ENCODE data around the gene GMIP.

Gene GMIP

DNA sequence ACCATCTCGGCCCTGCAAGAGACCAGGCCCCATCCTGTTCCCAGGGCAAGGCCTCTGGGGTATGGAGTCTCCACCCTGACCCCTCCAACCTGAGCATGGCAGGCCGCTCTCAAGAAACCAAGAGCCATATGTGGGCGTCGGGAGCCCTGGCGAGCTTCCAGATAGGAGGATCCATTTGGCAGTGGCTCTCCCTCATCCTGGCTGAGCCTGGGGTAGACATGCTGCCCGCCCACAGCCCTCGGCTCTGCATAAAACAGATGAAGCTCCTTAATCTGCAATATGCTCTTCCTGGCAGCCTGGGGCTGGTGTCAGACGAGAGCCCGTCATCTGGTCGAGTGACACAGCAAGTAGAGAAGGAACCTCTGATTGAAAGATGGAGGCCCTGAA, 13.9 kb upstream of the GMIP start:
- no peak for DNase-seq (ENCODE audit: low spot score)

DNA sequence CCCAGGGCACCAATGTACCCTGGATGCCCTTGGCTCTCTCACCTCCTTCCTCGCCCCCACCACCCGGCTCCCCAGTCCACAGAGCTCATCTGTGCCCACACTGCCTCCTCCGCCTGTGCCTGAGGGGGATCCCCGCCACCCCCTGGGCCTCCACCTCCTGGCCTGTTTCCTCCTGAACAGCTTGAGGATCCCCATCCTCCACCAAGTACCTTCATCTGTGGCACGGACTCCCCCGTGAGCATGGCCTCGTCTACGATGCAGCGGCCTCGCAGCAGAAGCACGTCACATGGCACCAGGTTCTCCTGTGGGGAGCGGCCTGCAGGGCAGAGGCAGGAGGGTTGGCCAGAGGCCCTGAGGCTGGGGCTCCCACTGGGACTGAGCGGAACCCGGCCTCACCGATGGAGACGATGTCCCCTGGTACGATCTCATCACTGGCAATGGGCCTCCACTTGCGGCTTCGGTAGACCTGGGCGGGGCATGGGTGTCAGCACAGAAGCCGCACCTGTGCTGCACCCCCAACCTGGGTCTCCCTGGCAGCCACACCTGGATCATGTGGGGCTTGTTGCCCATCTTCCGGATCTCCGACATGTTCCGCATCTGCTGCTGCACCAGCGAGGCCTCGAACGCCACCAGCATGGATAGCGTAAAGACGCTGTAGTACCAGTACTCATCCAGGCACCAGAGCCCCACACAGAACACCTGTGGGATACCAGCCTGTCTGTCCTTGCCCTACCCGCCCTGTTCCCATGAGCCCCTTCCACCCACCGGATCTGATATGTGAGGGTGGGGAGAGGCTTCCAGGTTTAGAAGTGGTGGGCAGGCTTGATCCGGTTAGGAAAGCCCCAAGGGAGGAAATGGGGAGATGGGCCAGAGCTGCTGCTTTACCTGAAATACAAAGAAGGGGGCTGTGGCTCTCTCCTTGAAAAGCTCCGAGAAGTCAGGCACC, 13.3 kb upstream of the GMIP start:
- DNase-seq (ENCODE audit: low spot score): no peak

DNA sequence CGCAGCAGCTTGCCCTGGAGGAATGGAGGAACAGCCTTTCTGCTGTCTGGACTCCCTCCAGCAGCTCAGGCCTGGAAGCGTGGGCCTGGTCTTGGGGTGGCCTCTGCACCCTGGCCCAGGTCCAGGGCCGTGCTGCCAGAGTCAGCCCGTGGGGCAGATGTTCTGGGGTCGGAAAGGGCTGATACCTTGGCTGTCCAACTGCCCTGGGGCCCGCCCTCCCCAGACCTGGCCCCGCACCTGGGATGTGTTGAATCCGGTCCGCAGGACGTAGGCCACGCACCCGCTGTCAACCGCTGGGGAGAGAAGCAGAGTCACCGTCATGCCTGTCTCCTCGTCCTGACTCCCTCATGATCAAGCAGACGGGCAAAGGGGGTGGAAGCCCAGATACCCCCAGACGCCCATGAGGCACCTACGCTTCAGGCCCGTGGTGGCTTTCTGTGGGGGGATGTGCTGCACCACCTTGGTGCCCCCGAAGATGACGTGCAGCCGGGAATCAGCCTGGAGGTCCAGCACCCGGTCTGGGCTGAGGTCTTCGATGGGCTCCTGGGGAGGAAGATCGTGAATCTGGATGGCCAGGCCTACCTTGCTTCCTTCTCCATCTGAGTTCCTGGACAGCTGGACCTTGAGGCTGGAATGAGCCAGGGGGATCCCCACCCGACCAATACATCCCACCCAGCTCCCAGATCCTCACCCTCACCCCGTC, 12.3 kb upstream of the GMIP start:
- no peak for DNase-seq (ENCODE audit: low spot score)

DNA sequence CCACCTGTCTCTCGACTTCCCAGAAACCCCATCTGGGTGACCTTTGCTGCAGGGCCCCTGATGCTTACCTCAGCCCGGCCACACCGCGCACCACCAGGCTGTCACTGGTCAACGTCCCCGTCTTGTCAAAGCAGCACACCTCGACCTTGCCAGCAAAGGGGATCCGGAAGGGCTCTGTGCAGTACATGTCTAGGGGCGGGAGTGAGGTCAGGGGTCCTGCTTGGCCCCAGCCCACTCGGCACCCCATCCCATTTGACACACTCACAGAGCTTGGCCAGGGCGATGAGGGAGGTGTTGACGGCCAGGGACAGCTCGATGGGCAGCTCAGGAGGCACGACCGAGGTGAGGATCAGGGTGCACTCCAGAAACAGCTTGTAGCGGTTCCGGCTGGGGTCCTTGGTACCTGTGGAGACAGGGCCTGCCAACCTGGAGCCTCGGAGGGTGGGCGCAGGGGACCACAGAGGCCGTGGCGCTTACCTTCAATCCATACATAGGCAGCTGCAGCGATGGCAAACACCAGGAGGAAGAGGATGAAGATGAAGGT, 11.7 kb upstream of the GMIP start:
- no peak for DNase-seq (ENCODE audit: low spot score)

DNA sequence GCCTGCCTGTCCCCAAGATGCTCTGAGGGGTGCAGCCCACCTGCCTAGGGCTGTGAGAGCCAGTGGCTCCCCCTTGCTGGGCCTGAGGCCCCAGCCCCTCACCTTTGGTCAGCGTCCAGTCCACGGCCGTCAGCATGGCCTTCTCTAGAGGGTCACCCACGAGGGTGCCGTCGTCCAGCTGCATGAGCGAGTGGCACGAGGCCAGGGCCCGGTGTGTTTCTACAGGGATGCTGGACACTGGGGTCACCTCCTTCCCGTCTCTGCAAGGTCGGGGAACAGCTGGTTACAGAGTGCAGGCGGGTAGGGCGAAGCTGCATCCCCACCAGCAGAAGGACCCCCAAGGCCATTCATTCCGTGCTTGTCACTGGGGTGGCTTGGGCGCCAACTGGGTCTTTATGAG, 11.0 kb upstream of the GMIP start:
- no peak for DNase-seq (ENCODE audit: low spot score)

DNA sequence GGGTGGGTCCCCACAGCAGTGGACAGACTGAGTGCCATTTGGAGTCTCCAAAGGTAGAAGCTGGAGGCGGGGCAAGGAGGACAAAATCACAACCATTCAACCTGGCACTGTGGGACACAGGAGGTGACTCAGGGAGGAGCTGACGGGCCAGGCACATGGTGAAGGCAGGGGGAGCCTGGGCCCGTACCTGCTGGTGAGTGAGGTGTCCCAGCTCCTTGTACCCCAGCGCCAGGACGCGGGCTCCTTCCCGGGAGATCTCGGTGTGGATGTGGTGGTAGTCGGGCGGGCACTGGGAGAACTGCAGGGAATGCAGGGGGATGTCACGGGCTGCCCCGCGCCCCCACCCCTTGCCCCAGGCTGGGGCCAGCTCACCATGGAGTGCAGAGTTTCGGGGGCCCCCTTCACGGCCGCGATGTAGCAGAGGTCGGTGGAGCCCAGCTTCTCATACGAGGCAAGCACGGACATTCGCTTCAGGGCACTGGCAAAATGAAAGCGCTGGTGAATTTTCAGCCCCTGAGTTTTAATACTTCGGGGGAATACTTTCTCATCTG, 10.2 kb upstream of the GMIP start:
- no peak for DNase-seq (ENCODE audit: low spot score)

DNA sequence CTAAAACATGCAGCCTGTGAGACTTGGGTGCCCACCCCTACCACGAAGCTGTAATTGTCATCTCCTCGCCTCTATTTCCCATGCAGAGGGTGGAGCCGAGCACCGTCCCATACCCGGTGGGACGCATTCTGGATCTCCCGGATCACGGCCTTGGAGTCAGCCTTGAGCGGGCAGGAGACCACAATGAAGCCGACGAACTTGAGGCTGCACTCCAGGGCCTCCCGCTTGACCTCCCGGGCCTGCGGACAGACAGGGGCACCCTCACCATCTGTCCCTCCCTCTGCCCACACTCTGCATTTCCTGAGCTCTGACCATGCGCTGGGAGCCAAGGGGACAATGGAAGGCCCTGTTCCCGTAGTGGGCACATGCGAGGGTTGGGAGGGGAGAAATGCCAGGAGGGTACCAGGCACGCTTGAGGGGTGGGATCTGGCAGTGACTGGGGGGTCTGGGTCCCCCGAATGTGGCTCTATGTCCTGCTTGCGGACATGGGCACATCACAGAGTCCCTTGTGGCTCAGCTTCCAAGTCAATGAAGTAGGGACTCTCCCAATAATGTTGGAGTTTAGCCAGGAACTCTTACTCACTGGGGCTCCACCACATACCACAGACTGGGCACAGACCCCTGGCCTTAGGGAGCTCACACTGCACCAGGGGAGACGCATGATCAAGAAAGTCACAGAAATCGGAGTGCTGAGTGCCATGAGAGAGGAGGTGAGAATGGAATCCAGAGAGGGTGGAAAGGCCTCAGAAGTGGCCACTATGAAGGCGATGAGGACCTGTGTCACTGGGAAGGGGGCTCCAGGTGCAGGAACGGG, 9.2 kb upstream of the GMIP start:
- DNase-seq (ENCODE audit: low spot score): no peak

DNA sequence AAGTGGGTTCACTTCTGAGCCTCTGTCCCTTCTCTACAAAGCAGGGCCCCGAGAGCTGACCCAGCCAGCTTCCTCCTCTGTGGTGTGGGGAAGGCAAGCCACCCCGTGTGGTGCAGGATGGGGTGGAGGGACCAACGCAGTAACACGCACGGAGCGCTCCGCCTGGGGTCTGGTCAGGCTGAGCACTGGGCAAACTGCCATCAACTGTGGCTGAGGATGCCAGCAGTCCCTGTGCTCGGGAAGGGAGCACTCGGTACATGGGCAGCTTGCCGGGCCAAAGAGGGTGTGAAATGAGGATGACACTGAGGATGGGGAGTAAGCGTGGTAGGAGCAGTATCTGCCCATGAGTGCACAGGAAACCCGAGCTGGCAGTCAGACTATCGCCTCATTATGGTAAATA, 7.6 kb upstream of the GMIP start:
- no peak for DNase-seq (ENCODE audit: low spot score)

DNA sequence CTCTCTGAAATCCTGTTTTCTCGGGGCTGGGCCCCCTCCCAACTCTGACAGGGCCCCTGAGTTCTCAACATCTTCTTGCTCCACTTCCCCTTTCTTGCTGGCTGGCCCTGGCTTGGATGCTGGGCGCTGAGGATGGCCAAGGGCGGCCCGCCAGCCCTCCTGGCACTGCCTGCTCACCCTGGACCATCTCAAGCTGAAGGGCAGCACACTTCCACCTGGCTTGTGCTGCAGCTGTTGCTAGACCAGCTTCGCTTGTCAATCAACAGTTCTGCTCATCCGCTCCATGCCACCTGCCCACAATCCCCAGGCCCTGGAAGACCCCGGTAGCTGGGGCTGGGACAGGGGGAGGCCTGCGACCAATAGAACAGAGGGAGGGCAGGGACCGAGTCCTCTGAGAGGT, 6.9 kb upstream of the GMIP start:
- no peak for DNase-seq (ENCODE audit: low spot score)

DNA sequence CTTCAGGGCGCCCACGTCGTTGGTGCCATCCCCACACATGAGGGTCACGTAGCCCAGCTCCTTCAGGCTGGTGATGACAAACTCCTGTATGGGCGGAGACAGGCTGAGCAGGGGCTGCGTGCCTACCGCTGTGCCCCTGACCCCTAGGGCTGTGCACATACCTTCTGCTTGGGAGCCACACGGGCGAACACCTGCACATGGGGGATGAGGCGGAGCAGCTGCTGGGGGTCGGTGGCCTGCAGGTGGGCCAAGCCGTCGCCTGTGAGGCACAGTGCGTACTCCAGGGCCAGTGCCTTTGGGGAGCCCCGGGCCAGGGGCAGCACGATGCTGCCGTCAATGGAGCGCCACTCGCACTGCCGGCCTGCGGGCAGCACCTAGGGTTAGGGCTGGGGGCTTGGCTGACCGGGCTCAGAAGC, 6.1 kb upstream of the GMIP start:
- DNase-seq (ENCODE audit: low spot score): no peak

DNA sequence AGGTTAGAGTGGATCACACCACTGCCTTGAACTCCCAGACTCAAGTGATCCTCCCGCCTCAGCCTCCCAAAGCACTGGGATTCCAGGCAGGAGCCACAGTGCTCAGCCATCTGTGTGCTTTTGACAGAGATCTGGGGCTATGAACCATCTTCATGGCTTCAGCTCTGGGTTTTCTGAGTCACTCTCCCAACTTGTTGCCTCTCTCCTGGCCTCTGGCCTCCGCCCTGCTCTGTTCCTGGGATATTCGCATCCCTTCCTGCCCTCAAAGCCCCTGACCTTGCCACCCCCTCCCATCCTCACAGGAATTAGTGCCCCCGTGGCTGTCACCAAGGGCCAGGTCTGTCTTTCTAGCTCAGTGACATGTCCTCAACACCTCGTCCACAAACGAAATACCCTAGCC, 5.7 kb upstream of the GMIP start:
- no peak for DNase-seq (ENCODE audit: low spot score)

DNA sequence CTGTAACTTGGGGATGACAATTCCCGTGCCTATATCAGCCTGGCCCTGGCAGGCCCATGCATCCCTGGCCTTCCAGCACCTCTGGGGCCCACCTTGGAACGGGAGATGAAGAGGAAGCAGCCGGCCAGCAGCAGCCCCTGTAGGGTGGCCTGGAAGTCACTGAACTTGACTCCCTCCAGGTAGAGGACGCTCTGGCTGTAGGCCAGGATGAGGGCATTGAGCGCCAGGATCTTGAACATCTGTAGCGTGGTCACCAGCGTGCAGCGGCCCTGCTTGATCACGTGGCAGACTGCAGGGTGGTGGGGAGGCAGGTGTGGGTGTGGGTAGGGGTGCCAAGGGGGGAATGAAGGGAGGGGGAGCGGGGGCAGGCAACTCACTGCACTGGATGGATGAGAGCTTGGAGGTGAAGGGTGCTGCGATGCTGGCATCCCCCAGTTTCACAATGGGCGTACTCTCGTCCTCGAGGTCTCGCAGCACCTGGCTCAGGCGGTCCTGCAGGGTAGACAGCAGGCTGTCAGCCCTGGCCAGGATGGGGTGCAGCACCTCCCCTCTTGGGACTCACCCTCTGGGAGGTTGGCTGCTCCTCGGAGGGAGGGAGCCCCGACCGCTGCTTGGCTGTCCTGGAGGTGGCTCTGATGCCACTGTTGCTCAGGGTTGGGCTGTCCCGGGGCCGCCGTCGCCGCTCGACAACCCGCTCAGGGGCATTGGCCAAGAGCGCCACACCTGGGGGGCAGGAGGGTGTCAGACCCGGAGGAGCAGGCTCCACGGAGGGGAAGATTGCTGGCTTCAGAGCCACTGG, 3.8 kb upstream of the GMIP start:
- DNase-seq (ENCODE audit: low spot score): no peak

DNA sequence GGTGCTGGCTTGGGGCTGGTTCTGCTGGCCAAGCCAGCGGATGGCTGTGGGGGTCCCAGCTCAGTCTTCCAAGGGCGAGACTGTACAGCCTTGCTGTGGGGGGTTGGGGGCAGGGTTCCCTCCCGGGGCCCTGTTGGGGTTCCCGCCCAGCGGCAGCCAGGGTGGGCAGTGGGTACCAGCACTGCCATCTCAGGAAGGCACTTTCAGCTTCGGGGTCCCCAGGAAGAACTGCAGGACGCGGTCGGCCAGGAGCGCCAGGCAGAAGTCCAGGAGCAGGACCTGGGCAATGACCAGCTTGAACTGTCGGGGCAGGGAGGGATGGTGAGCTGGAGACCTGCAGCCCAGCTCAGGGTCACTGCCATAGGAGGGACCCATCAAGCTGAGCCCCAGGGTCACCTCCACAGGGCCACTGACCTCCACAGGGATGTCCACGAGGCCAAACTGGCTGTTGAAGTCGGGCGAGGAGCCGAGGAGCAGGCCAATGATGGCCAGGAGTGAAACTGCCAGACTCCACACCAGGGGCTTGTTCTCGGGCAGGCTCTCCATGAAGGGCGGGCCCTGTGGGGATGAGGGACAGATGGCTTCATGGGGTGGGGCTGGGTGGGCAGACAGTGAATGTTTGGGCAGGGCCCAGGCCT, 1.9 kb upstream of the GMIP start:
- DNase-seq (ENCODE audit: low spot score): no peak

DNA sequence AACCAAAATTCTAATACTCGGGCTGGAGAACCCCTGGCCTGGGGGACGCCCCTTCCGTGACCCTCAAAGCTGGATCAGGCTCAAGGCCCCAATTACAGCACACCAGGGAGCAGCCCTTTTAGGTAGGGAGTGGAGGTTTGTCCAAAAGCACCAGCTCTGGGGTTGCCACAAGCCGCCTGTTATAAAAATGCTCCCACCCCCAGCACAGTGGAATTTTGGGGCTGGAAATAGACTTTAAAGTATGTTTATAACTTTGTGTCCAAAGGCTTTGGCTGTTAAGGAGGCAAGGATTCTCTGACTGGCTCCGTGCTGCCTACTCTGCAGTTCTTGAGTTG, 564 bp upstream of the GMIP start:
- DNase-seq (ENCODE audit: low spot score): no peak

DNA sequence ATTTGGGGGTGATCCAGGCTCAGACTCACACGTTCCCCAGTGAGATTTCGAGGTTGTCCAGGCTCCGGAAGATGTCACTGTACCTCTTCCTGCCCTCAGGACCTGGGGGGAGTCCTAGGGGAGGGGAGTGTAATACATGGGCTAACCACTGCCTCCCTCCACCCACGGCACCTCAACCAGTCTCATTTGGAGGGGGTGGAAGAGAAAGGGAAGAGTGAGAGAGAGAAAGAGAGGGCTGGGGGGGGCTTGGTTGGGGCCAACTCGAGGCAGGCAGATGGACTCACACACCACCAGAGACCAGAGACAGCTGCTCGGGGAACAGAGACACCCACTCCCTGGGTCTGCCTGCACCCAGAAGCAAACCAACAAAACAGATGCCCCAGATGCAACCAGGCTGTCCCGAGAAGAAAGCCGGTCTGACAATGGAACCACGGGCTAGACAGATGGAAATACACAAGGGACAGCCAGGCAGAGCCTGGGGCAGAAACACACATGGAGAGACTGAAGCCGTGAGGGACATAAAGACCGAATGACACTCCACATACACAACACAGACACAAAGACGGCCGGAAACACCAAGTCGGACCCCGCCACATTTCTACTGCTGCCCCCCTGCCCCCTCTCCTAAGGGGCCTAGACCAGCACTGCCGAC, 825 bp downstream of the GMIP start:
- peak; percentile 62 for DNase-seq (ENCODE audit: low spot score)

DNA sequence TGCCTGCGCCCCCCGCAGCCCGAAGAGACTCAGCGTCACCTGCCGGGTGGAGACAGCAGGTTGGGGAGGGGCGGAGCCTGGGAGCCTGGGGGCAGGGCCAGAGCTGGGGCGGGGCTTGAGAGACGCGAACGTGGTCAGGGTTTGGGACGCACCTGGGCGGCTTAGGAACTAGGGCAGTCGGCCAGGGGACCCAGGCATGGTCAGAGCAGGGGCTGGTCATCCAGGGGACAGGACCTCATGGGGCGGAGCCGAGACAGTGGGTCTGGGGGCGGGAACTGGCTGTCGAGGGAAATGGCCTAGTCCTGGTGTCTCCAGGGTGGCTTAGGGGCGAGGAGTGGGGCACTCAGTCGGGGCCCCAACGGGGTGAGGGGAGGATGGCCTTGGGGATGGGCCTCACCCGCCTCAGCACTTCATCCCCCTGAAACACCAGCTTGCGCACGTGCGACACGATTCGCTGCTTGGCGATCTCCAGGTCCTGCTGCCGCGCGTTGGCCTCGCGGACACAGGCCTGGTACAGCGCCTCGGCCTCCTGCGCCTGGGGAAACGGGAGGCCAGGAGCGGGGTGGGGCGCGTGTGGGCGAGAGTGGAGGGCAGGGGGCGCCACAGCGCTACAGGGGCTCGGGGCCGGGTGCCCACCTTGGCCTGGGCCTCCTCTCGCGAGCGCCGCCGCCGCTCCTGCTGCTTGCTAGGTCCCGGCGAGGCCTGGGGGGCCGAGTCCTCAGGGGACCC, 5.8 kb downstream of the GMIP start:
- no peak for DNase-seq (ENCODE audit: low spot score)

DNA sequence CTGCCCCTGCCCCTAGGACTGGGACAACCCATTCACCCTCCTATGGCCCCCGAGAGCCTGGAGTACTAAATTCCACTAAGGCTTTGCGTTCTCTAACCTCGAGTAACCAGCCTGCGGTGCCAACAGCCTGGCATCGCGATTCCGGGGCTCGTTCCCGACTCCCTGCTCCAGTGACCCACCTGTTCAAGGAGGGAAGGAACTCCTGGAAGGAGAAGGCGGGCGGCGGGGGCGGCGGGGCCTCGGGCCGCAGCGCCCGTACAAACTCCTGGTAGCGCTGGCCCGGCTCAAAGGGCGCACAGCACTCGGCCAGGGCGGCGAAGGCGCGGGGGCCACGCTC, 6.3 kb downstream of the GMIP start:
- no peak for DNase-seq (ENCODE audit: low spot score)

DNA sequence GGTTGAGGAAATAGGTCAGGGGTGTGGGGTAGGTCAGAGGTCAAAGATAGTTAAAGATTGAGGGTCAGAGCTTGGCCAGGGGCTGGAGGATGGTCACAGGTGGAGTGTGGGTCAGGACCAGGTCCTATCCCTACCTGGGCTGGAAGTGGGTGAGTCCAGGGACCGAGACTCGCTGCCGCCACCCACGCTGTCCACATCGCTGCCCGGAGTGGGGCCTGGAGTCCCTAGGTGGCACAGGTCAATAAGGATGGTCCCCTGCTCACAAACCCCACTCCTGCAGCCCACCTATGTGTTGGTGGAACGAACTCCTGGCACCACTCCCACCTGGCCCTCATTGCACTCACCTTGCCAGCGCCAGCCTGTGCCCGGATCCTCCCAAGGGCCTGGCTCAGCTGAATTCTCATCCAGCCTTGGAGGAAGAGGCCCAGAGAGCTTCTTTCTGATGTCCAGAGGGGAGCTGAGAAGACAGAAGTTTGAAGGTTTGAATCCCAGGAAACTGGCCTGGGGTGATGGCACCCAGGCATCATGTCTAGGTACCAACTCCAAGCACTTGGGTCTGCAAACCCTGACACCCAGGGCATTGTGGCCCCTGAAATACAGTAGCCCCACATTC, 6.8 kb downstream of the GMIP start:
- DNase-seq (ENCODE audit: low spot score): no peak

DNA sequence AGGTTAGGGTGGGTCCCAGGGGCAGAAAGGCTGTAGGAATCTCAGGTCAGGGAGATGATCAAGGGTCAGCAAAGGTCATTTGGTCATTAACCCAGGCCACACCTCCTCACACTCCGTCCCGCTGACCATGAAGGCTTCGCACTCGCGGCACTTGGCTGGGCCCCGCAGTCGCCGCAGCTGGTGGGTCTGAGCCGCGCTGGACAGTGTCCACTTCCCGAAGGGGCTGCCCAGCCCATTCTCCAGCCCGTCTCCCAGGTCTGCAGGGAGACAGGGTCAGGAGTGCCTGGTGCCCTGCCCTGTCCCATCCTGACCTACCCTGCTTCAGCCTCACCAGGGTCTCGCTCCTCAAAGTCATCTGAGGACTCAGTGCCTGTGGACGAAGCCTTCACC, 8.1 kb downstream of the GMIP start:
- no peak for DNase-seq (ENCODE audit: low spot score)
